ENCODE data around the gene STRN4. TPM values are rescaled to one million over a fixed set of nuclear protein-coding genes. Genes with fewer than 3 reads are reported as not detected.

The STRN4 gene
- total and polyA plus RNA-seq, 12 donors, result 43.3 to 63.3 (median 50.3) TPM

GRCh38 chr19:46788968-46789338, 42.7 kb upstream of the STRN4 start:
- no peak for ATAC-seq
- peak overlapping the region in 7 of 10 donors; percentile 54 to 87 (median 68) for H3K4me3 ChIP-seq
- no peaks in the 10 kb centered on the region for H3K36me3 ChIP-seq
- TF ChIP-seq CTCF (IDR thresholded peaks at IDR 0.05), result no peak
- H3K4me1 ChIP-seq, result peaks cover 9 to 49% (median 39%) of the 10 kb centered on the region in 9 donors
- 61 to 67% methylated on average over 9 of the region's 9 CpGs for WGBS, 2 donors
- H3K9me3 ChIP-seq, result no peaks in the 10 kb centered on the region
- no peak for DNase-seq
- peaks cover 0 to 6% (median 0%) of the 10 kb centered on the region in 7 donors for H3K27me3 ChIP-seq
- intact Hi-C loops (cut with DNase I), result loop anchor here in 3 of 10 donors (10.0 kb wide), 1 partner anchor 46 kb away; no protein-coding TSS in a partner anchor
- H3K27ac ChIP-seq, result peak overlapping the region in 2 of 10 donors; percentile 26 to 88

GRCh38 chr19:46788262-46788967, 42.2 kb upstream of the STRN4 start, which contains the start of gene SLC1A5:
Gene SLC1A5, minus strand, starts transcription at chr19:46788594. Its CDS starts 629 bp downstream, at chr19:46787965.
- DNase-seq, result peak; percentile 95 to 97
- Histone ChIP-seq H3K36me3 (peaks cover 0 to 1% (median 0%) of the 10 kb centered on the region in 9 donors), H3K4me1 (peaks cover 9 to 53% (median 40%) of the 10 kb centered on the region in 9 donors), H3K4me3 (peak within 1 kb of the TSS; percentile 53 to 87 (median 68)), H3K9me3 (no peaks in the 10 kb centered on the region), H3K27ac (peak within 1 kb of the TSS; percentile 63 to 93 (median 88)), H3K27me3 (peaks cover 0 to 6% (median 0%) of the 10 kb centered on the region in 7 donors)
- WGBS, 2 donors, result 2% methylated on average over 45 to 46 of the region's 46 CpGs
- TF ChIP-seq CTCF (IDR thresholded peaks at IDR 0.05), result no peak
- intact Hi-C loops (cut with DNase I), result loop anchor here in 3 of 10 donors (10.0 kb wide), 1 partner anchor 46 kb away; no protein-coding TSS in a partner anchor
- peak; percentile 89 to 94 (median 92) for ATAC-seq

GRCh38 chr19:46787331-46788261, 41.3 kb upstream of the STRN4 start:
- DNase-seq, result peak; percentile 44 to 57
- WGBS, 2 donors, result 1% methylated on average over 80 of the region's 80 CpGs
- Histone ChIP-seq H3K4me1 (peaks cover 9 to 53% (median 40%) of the 10 kb centered on the region in 9 donors), H3K4me3 (peak overlapping the region; percentile 53 to 87 (median 68)), H3K9me3 (no peaks in the 10 kb centered on the region), H3K27ac (peak overlapping the region; percentile 63 to 93 (median 88)), H3K36me3 (peaks cover 0 to 9% (median 0%) of the 10 kb centered on the region in 9 donors), H3K27me3 (peaks cover 0 to 6% (median 0%) of the 10 kb centered on the region in 7 donors)
- ATAC-seq, result peak; percentile 7 to 61 (median 28)
- no peak for TF ChIP-seq CTCF (IDR thresholded peaks at IDR 0.05)
- intact Hi-C loops (cut with DNase I), result loop anchor here in 3 of 10 donors (10.0 kb wide), 1 partner anchor 47 kb away; no protein-coding TSS in a partner anchor

GRCh38 chr19:46787040-46787330, 40.7 kb upstream of the STRN4 start:
- H3K27me3 ChIP-seq, result peaks cover 0 to 6% (median 0%) of the 10 kb centered on the region in 7 donors
- no peak for DNase-seq
- H3K9me3 ChIP-seq, result no peaks in the 10 kb centered on the region
- H3K36me3 ChIP-seq, result peaks cover 0 to 15% (median 0%) of the 10 kb centered on the region in 9 donors
- peaks cover 9 to 50% (median 40%) of the 10 kb centered on the region in 9 donors for H3K4me1 ChIP-seq
- WGBS, 2 donors, result 16 to 21% methylated on average over 5 of the region's 5 CpGs
- peak overlapping the region; percentile 63 to 93 (median 88) for H3K27ac ChIP-seq
- peak overlapping the region; percentile 53 to 87 (median 68) for H3K4me3 ChIP-seq
- no peak for TF ChIP-seq CTCF (IDR thresholded peaks at IDR 0.05)
- ATAC-seq, result peak in 4 of 8 donors; percentile 28 to 50 (median 34)
- intact Hi-C loops (cut with DNase I), result loop anchor here in 3 of 10 donors (10.0 kb wide), 1 partner anchor 48 kb away; no protein-coding TSS in a partner anchor
